BJ (cell line): Measurements from ENCODE around the gene CSNK1G2. TPM values are rescaled to one million over a fixed set of nuclear protein-coding genes. Genes with fewer than 3 reads are reported as not detected.

Source experiments
- CTCF ChIA-PET: fragments of 350-600 bp; formaldehyde crosslinking; extraction: SDS; loops from one replicate; lab custom pipeline; 2021; ENCODE audit warnings: antibody characterized with exemption, inconsistent platforms; lab: Yijun Ruan, JAX
- POLR2A ChIA-PET: fragments of 300-600 bp; sonication (Branson Sonifier 250); formaldehyde crosslinking; extraction: SDS; loops from one replicate; lab custom pipeline; 2021; ENCODE audit warnings: antibody characterized with exemption; lab: Charles Lee
- DNase-seq: peaks from one replicate; pipeline ENCODE4 v3.0.0-alpha.2; 2011; ENCODE audit warnings: low read depth
- H3K27me3 ChIP-seq: 2 replicates; pipeline ENCODE4 v1.6.0; 2011; ENCODE audit warnings: low read length; ENCODE audit not compliant: control insufficient read depth, insufficient read depth
- H3K36me3 ChIP-seq: 2 replicates; pipeline ENCODE4 v1.5.1; 2011; ENCODE audit warnings: low read length; ENCODE audit not compliant: control insufficient read depth, insufficient read depth
- H3K4me3 ChIP-seq: 2 replicates; pipeline ENCODE4 v1.5.1; 2011; ENCODE audit warnings: low read depth, mild to moderate bottlenecking, control low read depth, low read length
- CTCF ChIP-seq: IDR thresholded peaks from 2 replicates; pipeline ENCODE4 v1.5.1; 2011; ENCODE audit warnings: low read depth, mild to moderate bottlenecking, control low read depth, inconsistent platforms, low read length, moderate library complexity; ENCODE audit not compliant: insufficient read depth
- polyA plus RNA-seq: library from polyadenylated mRNA; depleted of rRNA; stranded (reverse); fragments of >200 nt; gene quantifications from 2 replicates; pipeline ENCODE4 v1.2.3, GENCODE V29; 2011

CSNK1G2 gene
- polyA plus RNA-seq, 1 experiment, result 48.1 TPM

DNA sequence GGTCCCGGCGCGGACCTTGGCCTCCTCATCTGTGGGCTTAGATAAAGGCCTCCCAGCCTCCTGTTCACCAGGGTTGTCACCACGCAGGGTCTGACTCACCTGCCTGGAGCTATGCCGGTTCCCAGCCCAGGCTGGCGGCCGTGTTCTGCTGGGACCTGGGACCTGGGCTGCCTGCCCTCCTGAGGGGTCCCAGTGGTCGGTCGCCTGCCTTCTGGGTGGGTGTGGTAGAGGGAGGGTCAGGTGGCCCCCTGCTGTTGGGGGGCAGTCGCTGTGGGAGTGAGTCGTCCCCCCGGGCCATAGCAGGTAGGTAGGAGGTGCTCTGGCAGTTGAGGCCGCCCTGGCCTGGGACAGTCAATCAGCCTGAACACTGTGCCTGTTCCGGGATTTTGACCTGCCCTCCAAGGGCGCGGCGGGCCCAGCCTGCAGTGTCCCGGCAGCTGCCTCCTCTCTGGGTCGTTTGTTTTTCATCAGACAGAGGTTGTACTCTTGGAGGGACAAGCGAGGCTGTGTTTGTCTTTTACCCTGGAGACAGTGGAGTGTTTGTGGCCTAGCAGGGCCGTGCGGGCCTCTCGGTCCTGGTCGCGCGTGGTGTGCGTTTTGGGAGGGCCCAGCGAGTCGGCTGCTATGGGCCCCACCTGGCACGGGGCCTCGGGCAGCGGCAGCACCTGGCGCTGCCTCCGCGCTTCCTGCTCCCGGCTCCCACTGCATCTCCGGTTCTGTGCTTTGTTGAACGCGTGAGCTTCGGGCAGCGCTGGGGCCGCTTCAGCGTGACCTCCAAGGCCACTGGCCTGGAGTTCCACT, 33.2 kb upstream of the CSNK1G2 start:
- TF ChIP-seq CTCF, result no peak
- Histone ChIP-seq H3K36me3 (peaks cover 5% of the 10 kb centered on the region), H3K4me3 (no peak overlapping the region), H3K27me3 (no peaks in the 10 kb centered on the region)
- no peak for DNase-seq
- POLR2A ChIA-PET, result no interaction called here
- CTCF ChIA-PET, result interaction anchor here (0.6 kb wide), 1 partner anchor 12 kb away, joined by 3 read pairs; no protein-coding TSS in a partner anchor

DNA sequence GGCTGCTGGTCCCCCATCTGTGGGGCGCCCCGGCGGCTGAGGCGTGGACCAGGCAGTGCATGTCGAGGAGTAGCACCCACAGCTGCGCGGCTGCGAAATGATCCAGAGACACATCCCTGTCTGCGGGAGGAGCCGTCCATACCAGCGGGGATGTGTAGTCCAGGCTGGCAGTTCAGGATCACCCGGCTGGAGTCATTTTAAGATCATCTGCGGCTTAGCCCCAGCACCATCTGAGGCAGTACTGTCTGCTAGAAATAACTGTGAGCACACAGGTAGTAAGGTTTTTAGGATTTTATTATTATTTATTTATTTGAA, 32.7 kb upstream of the CSNK1G2 start:
- H3K36me3 ChIP-seq, result peaks cover 9% of the 10 kb centered on the region
- no peak for DNase-seq
- TF ChIP-seq CTCF, result no peak
- H3K4me3 ChIP-seq, result no peak overlapping the region
- no peaks in the 10 kb centered on the region for H3K27me3 ChIP-seq
- CTCF ChIA-PET, result interaction anchor here (0.6 kb wide), 1 partner anchor 11 kb away, joined by 3 read pairs; no protein-coding TSS in a partner anchor
- POLR2A ChIA-PET, result no interaction called here

GRCh38 chr19:1909761-1910080, 31.3 kb upstream of the CSNK1G2 start:
- DNase-seq, result no peak
- no peak for TF ChIP-seq CTCF
- H3K36me3 ChIP-seq, result peaks cover 12% of the 10 kb centered on the region
- ChIA-PET CTCF (no interaction called here), POLR2A (no interaction called here)
- H3K27me3 ChIP-seq, result no peaks in the 10 kb centered on the region
- H3K4me3 ChIP-seq, result no peak overlapping the region

DNA sequence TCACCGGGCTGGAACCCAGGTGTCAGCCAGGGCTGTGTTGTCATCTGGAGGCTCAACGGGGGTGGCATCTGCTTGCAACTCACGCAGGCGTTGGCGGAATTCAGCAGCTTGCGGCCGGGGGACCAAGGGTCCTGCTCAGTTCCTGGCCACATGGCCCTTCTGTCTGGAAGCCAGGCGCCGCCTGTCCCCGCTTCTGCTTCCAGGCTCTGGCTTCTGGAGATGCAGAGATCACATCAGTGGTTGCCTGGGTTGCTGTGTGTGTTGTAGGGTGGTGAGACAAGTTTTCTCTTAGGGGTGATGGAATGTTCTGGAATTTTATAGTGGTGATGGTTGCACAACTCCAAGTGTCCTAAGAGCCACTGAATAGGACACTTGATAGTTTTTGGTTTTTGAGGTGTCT, 30.8 kb upstream of the CSNK1G2 start:
- TF ChIP-seq CTCF, result no peak
- H3K36me3 ChIP-seq, result peaks cover 16% of the 10 kb centered on the region
- ChIA-PET POLR2A (no interaction called here), CTCF (no interaction called here)
- DNase-seq, result no peak
- no peak overlapping the region for H3K4me3 ChIP-seq
- no peaks in the 10 kb centered on the region for H3K27me3 ChIP-seq

- no peak for TF ChIP-seq CTCF
- no peak for DNase-seq
- H3K36me3 ChIP-seq, result peaks cover 16% of the 10 kb centered on the region
- no peak overlapping the region for H3K4me3 ChIP-seq
- H3K27me3 ChIP-seq, result no peaks in the 10 kb centered on the region
- POLR2A ChIA-PET, result no interaction called here
- CTCF ChIA-PET, result no interaction called here
Measured at GRCh38 chr19:1911098-1911497, 29.9 kb upstream of the CSNK1G2 start.
